CD14-positive monocyte (primary cell): ENCODE results near the gene CPEB3. TPM values are rescaled to one million over a fixed set of nuclear protein-coding genes. Genes with fewer than 3 reads are reported as not detected.

Experiments
- DNase-seq, 3 donors: peaks; one replicate each; pipeline ENCODE4 v3.0.0-alpha.2; 2011 to 2022
- H2AFZ ChIP-seq: 2 replicates; pipeline ENCODE4 v1.6.0; 2012; ENCODE audit warnings: mild to moderate bottlenecking, low read depth, low read length, inconsistent platforms; ENCODE audit not compliant: insufficient read depth, poor library complexity, severe bottlenecking
- H3K27ac ChIP-seq, 2 donors: 1 replicate in 1 of 2; 2 replicates in 1 of 2; pipeline ENCODE4 v1.5.1; 2012 to 2013; ENCODE audit warnings: low read length in 2 of 2, control low read depth in 1 of 2, inconsistent platforms in 1 of 2, low read depth in 1 of 2, mild to moderate bottlenecking in 1 of 2
- H3K27me3 ChIP-seq, 2 donors: one replicate each; pipeline versions ENCODE4 v1.6.0 to v1.6.1; 2011 to 2013; ENCODE audit warnings: low read length in 2 of 2; ENCODE audit not compliant: control insufficient read depth in 2 of 2, insufficient read depth in 2 of 2
- H3K36me3 ChIP-seq, 2 donors: replicated peaks in 1 of 2; 1 replicate in 1 of 2; 2 replicates in 1 of 2; pipeline versions ENCODE4 v1.5.1 to v1.6.1; 2012 to 2013; ENCODE audit warnings: low read length in 2 of 2, control low read depth in 1 of 2, inconsistent platforms in 1 of 2, mild to moderate bottlenecking in 1 of 2; ENCODE audit not compliant: insufficient read depth in 2 of 2, control insufficient read depth in 1 of 2
- H3K4me1 ChIP-seq, 2 donors: 1 replicate in 1 of 2; 2 replicates in 1 of 2; pipeline versions ENCODE4 v1.5.1 to v1.6.1; 2012 to 2013; ENCODE audit warnings: low read length in 2 of 2, control low read depth in 1 of 2, inconsistent platforms in 1 of 2, mild to moderate bottlenecking in 1 of 2, moderate library complexity in 1 of 2; ENCODE audit not compliant: insufficient read depth in 2 of 2, control insufficient read depth in 1 of 2
- H3K4me2 ChIP-seq: replicated peaks from 2 replicates; pipeline ENCODE3; 2012; ENCODE audit warnings: low read length, moderate library complexity, mild to moderate bottlenecking; ENCODE audit not compliant: poor library complexity, severe bottlenecking; ENCODE audit errors: extremely low read depth
- H3K4me3 ChIP-seq, 3 experiments: fragments of 200-600 bp in 1 of 3; sonication (generic) in 1 of 3; replicated peaks in 1 of 3; 1 replicate in 2 of 3; 2 replicates in 1 of 3; pipeline ENCODE4 v1.5.1; 2011 to 2013; ENCODE audit warnings: low read length in 3 of 3, mild to moderate bottlenecking in 3 of 3, control low read depth in 2 of 3, low read depth in 2 of 3, inconsistent platforms in 1 of 3, moderate library complexity in 1 of 3
- H3K79me2 ChIP-seq: 2 replicates; pipeline ENCODE4 v1.6.0; 2012; ENCODE audit warnings: mild to moderate bottlenecking, control low read depth, inconsistent platforms, low read length, moderate library complexity; ENCODE audit not compliant: insufficient read depth
- H3K9ac ChIP-seq: 2 replicates; pipeline ENCODE4 v1.6.0; 2017; ENCODE audit warnings: low read length, mild to moderate bottlenecking; ENCODE audit not compliant: insufficient read depth, poor library complexity, severe bottlenecking
- H3K9me3 ChIP-seq, 2 donors: replicated peaks in 1 of 2; 1 replicate in 1 of 2; 2 replicates in 1 of 2; pipeline versions ENCODE4 v1.5.1 to v1.6.1; 2012 to 2013; ENCODE audit warnings: low read length in 2 of 2, control low read depth in 1 of 2; ENCODE audit not compliant: control insufficient read depth in 1 of 2, insufficient read depth in 1 of 2
- H4K20me1 ChIP-seq: 2 replicates; pipeline ENCODE4 v1.6.0; 2012; ENCODE audit warnings: mild to moderate bottlenecking, low read length, control low read depth, moderate library complexity; ENCODE audit not compliant: insufficient read depth
- H3K27ac Mint-ChIP-seq, 7 donors: one replicate each; pipeline ENCODE4 v1.8.0; 2020; ENCODE audit warnings: mild to moderate bottlenecking in 7 of 7, mixed read lengths in 7 of 7, moderate library complexity in 6 of 7, inconsistent platforms in 2 of 7
- H3K27me3 Mint-ChIP-seq, 3 donors: one replicate each; pipeline ENCODE4 v1.8.0; 2021 to 2022; ENCODE audit warnings: low read depth in 3 of 3, mild to moderate bottlenecking in 3 of 3, mixed read lengths in 3 of 3, moderate library complexity in 3 of 3, inconsistent platforms in 1 of 3
- H3K36me3 Mint-ChIP-seq, 2 donors: one replicate each; pipeline ENCODE4 v1.8.0; 2020; ENCODE audit warnings: mixed read lengths in 2 of 2, inconsistent platforms in 1 of 2, mild to moderate bottlenecking in 1 of 2
- H3K4me1 Mint-ChIP-seq: one replicate; pipeline ENCODE4 v1.8.0; 2020; ENCODE audit warnings: mild to moderate bottlenecking, mixed read lengths
- H3K4me3 Mint-ChIP-seq, 2 donors: one replicate each; pipeline ENCODE4 v1.8.0; 2020; ENCODE audit warnings: mild to moderate bottlenecking in 2 of 2, mixed read lengths in 2 of 2, moderate library complexity in 1 of 2
- H3K9me3 Mint-ChIP-seq, 7 donors: one replicate each; pipeline ENCODE4 v1.8.0; 2020 to 2022; ENCODE audit warnings: mixed read lengths in 7 of 7, mild to moderate bottlenecking in 6 of 7, moderate library complexity in 6 of 7, inconsistent platforms in 2 of 7
- CTCF ChIP-seq: fragments of 200-600 bp; IDR thresholded peaks from one replicate; pipeline ENCODE4 v1.8.0; 2022; ENCODE audit warnings: antibody characterized with exemption, mild to moderate bottlenecking
- WGBS: methylation state at CpG from one replicate; pipeline ENCODE4 v1.1.5; 2013; ENCODE audit warnings: missing lambda C conversion rate; ENCODE audit not compliant: insufficient coverage; 5-methylcytosine and 5-hydroxymethylcytosine counted together
- intact Hi-C, 2 donors: fragments of 100-400 bp; cut with micrococcal nuclease; formaldehyde crosslinking; loops; one replicate each; pipeline versions ENCODE4 v1.15.0 to v1.15.1; 2023
- polyA plus RNA-seq, 3 donors: library from polyadenylated mRNA; depleted of rRNA in 1 of 3; unstranded in 2 of 3; stranded (reverse) in 1 of 3; fragments of 300-500 nt in 2 of 3; fragments of >200 nt in 1 of 3; fragmentation: Illumina TruSeq in 2 of 3; gene quantifications; 1 replicate in 2 of 3; 2 replicates in 1 of 3; pipeline ENCODE4 v1.2.3, GENCODE V29; 2012 to 2021

Gene CPEB3
- polyA plus RNA-seq, 3 donors = 1.8 to 2.9 (median 2.1) TPM

GRCh38 chr10:92183199-92183598, 107.7 kb downstream of the CPEB3 start:
- intact Hi-C loops = no loop called here
- H3K36me3 Mint-ChIP-seq = peaks cover 34 to 60% of the 10 kb centered on the region in 2 donors
- H3K4me1 Mint-ChIP-seq = peaks cover 6% of the 10 kb centered on the region

GRCh38 chr10:92181575-92181974, 109.3 kb downstream of the CPEB3 start:
- Histone ChIP-seq H3K36me3 (peaks cover 19 to 67% of the 10 kb centered on the region in 2 donors), H3K9me3 (no peaks in the 10 kb centered on the region), H3K27ac (no peak overlapping the region), H3K4me2 (no peak overlapping the region), H3K27me3 (no peaks in the 10 kb centered on the region), H3K4me3 (no peak overlapping the region), H3K9ac (no peak overlapping the region), H3K4me1 (no peaks in the 10 kb centered on the region), H3K79me2 (no peaks in the 10 kb centered on the region), H2AFZ (no peak overlapping the region), H4K20me1 (no peaks in the 10 kb centered on the region)
- H3K36me3 Mint-ChIP-seq = peaks cover 37 to 60% of the 10 kb centered on the region in 2 donors
- peaks cover 0 to 2% (median 0%) of the 10 kb centered on the region in 7 donors for H3K9me3 Mint-ChIP-seq
- TF ChIP-seq CTCF = peak; percentile 48
- no peak for DNase-seq
- WGBS = no CpG with 5 or more reads among the region's 2 CpGs
- intact Hi-C loops = no loop called here
- peaks cover 6% of the 10 kb centered on the region for H3K4me1 Mint-ChIP-seq
- H3K27ac Mint-ChIP-seq = peak overlapping the region in 1 of 7 donors; percentile 38
- no peak overlapping the region for H3K4me3 Mint-ChIP-seq
- H3K27me3 Mint-ChIP-seq = peaks cover 1 to 7% (median 2%) of the 10 kb centered on the region in 3 donors

More at GRCh38 chr10:92183199-92183598, 107.7 kb downstream of the CPEB3 start:
- Histone ChIP-seq H3K27ac (no peak overlapping the region), H2AFZ (no peak overlapping the region), H3K4me3 (no peak overlapping the region), H3K27me3 (no peaks in the 10 kb centered on the region), H4K20me1 (no peaks in the 10 kb centered on the region), H3K9me3 (no peaks in the 10 kb centered on the region), H3K36me3 (peaks cover 26 to 65% of the 10 kb centered on the region in 2 donors), H3K9ac (no peak overlapping the region), H3K79me2 (no peaks in the 10 kb centered on the region), H3K4me1 (no peaks in the 10 kb centered on the region), H3K4me2 (no peak overlapping the region)
- Mint-ChIP-seq H3K9me3 (peaks cover 0 to 2% (median 0%) of the 10 kb centered on the region in 7 donors), H3K27me3 (peaks cover 0 to 5% (median 0%) of the 10 kb centered on the region in 3 donors), H3K4me3 (no peak overlapping the region), H3K27ac (no peak overlapping the region)
- no peak for TF ChIP-seq CTCF
- WGBS = no CpG with 5 or more reads among the region's 4 CpGs
- DNase-seq = no peak
